GM10266 (cell line): ENCODE measurements around the gene PDZRN3.

ENCODE experiments used
- DNase-seq: peaks from one replicate; pipeline ENCODE4 v3.0.0; 2012; ENCODE audit errors: extremely low spot score
- CTCF ChIP-seq: IDR thresholded peaks from 2 replicates; pipeline ENCODE4 v1.5.1; 2012; ENCODE audit warnings: mild to moderate bottlenecking, low read depth; ENCODE audit not compliant: control insufficient read depth, insufficient read depth; ENCODE audit errors: missing control alignments

PDZRN3 gene

DNA sequence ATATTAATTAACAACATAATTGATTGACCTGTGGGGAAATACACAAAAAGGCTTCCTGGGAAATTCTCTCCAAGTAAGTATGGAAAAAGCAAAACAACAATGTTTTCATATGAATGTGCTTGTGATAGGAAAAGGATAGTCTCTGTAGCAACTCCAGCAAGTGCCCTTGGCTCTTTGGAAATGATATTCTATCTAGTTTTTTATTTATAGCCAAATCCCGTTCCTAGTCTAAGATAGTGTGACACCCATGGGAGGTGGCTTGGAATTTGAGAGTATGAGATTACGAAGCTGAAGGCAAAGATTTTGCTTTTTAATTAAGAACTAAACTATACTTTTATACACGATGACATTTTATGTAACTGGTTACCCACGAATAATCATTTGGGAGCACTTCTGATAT, 119.9 kb downstream of the PDZRN3 start:
- no peak for TF ChIP-seq CTCF

DNA sequence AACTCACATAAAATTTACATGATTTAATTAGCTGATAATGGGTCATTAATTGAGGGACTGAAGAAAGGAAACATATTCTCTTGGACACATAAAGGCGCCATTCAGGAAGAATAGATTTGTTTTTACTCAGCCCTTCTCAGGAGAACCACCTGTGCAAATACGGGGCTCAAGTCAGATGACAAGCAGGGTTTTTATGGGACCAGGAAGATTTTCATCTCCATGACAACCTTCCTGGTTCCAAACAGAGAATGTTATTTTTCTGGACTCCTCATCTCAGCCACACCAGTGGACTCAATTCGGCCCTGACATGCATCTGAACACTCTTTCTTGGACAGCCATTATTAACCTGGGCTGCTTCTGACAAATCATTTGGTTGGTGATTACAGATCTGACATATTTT, 120.5 kb downstream of the PDZRN3 start:
- DNase-seq = no peak

More for the DNA sequence above, 119.9 kb downstream of the PDZRN3 start:
- DNase-seq = no peak

DNA sequence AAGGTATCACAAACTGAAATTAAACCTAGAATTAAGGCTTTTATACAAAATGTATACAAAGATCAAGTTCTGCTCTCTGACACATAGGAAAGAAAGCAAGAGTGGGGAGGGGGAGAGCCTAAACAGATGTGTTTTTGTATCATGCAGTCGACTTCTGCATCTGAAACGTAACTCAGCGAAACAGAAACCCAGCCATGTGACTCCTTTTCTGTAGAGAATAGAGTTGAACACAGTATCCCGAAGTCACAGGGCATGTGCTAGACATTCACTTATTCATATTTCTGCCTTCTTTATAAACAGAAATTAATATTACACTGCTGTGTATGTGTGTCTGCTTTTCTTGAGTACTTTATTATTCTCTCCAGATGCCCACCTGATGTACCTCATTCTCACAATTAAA, 121.0 kb downstream of the PDZRN3 start:
- TF ChIP-seq CTCF = no peak
- DNase-seq = peak; percentile 24

More for the DNA sequence above, 120.5 kb downstream of the PDZRN3 start:
- no peak for TF ChIP-seq CTCF

DNA sequence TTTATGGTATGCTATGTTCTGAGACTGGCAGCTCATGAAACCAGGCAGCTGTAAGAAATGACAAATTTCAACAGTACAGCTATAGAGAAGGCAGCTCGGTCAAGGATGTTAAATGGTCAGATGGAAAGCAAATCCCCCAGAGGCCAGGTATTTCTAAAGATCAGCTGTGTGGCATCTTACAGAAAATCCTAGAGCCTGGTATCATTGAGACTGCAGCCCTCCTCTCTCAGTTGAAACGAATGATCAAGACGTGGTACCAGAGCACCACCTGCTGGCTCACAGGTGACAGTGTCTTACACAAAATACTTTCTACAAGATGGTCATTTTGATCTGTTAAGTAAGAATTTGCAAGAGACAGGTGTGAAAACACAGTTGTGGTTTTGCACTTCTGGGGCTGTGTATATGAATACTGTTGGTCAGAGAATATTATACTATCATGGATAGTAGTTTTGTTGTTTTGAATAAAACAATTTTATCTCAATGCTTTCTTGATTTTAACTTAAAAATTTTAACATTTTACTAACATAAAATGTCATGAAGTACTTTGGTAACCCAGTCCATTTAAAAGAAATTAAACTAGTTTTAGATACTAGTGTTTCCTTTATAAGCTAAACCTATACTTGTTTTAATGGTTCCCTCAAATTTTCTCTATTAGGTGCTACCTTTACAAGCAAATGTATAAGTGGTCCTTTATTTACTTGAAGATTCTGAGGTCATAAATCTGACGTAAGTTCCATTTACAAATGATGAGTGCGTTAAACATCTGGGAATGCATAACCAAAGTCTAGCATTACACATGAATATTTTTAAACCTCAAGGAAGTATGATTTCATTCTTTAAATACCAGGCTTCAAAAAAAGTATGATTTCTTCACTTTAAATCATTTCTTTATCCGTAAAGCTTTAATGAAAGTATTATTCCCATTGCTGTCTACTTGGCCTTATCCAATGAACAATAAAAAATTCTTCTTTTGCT, 121.8 kb downstream of the PDZRN3 start:
- peak; percentile 65 for DNase-seq
- peak; percentile 93 for TF ChIP-seq CTCF

GRCh38 chr3:73500321-73500720, 124.4 kb downstream of the PDZRN3 start:
- TF ChIP-seq CTCF = no peak
- DNase-seq = no peak

DNA sequence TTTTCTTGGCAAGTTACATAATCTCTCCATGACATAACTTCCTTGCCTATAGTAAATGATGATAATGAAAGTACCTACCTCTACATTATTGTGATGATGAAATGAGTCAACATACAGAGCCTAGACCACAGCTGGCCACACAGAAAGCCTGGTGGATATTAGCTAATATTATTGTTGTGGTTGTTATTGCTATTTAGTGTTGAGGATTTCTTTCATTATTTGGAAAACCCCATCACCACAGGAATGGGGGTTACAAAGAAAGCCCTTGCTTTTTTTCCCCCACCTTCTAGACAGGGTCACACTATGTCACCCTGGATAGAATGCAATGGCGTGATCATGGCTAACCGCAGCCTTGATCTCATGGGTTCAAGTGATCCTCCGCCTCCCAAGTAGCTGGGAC, 125.0 kb downstream of the PDZRN3 start:
- no peak for TF ChIP-seq CTCF
- DNase-seq = peak; percentile 19
